HL-60/S4 treated with retinoic acid at 250 ng/mL for 4 days and 3 days (cell line): ENCODE measurements around the gene AIFM1.

Source experiments
- in situ Hi-C: fragments of 300-500 bp; cut with MboI; formaldehyde crosslinking; loops from 2 replicates; pipeline ENCODE4 v1.7.0; 2022; ENCODE audit warnings: low sequenced_read_pairs

Gene AIFM1

DNA sequence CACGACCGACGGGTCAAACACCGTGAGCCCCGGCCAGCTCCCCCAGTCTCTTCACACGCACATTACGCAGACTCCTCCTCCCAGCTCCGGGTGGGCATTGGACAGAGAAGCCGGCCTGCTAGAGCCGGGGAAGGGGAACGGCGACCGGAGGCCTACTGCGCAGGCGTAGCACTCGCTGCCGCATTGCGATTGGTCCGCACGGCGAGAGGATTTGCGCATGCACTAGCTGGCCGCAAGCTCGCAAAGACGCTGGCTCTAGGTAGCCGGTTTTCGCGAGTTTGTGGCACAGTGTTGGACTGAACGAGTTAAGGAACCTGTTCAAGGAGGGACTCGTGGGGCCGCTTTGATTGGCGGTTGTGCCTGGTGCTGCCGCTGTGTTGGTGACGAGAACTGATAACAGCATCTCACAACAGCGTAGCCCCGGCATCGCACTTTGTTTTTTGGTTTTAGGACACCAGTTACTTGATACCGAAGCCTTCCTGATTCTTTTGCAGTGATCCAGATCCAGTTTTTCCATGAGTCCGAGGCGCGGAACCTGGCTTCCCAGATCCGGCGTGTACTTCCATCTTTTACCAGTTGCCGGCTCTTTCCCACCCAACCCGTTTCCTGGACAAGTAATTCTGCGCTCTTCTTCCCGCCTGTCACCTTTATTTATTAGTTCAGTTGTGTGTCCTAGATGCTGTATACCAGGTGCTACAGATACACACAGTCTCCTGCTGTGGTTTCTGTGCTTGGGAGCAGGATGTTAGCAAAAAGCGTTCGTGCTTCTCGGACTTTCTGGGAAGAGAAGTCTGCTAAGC lies at the start of gene AIFM1:
AIFM1 (minus strand) TSS at position 139 of the 800 bp plus-strand sequence. CDS start 185 bp downstream, outside the sequence.
- in situ Hi-C loops, result no loop called here

DNA sequence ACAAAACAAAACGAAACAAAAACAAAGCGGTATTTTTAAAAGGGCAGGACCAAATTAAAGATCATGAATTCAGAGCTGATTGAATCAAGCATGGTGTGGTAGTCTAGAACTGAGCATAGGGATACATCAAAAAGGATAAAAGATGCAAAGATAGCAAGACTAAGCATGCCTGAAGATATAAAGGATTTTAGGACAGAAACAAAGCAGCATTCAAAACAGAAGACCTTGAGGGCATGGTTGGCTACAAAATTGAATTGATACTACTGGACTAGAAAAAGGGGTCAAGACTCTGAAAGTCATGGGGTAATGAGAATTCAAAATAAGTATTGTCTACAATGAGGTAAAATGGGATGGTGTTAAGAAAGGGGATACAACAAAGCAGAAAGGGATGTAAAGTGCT lies 47.7 kb upstream of the AIFM1 start:
- in situ Hi-C loops, result no loop called here

DNA sequence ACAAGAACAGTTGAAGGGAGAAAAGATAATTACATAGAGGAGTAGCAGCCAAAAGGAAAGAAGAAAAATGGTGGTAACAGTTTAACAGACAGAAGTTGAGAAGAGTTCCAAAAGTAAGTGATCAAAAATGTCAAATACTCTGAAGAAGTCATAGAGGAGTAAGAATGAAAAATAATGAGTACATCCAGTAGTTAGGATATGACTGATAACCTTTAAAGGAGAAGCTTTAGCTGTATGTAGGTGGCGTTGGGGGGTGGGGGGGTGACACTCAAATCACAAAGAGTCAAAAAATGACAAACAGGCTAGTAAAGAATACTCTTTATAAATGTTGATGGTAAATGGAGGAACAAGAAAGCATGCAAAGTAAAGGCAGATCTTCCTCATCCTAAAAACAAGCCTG lies 46.7 kb upstream of the AIFM1 start:
- in situ Hi-C loops, result no loop called here

DNA sequence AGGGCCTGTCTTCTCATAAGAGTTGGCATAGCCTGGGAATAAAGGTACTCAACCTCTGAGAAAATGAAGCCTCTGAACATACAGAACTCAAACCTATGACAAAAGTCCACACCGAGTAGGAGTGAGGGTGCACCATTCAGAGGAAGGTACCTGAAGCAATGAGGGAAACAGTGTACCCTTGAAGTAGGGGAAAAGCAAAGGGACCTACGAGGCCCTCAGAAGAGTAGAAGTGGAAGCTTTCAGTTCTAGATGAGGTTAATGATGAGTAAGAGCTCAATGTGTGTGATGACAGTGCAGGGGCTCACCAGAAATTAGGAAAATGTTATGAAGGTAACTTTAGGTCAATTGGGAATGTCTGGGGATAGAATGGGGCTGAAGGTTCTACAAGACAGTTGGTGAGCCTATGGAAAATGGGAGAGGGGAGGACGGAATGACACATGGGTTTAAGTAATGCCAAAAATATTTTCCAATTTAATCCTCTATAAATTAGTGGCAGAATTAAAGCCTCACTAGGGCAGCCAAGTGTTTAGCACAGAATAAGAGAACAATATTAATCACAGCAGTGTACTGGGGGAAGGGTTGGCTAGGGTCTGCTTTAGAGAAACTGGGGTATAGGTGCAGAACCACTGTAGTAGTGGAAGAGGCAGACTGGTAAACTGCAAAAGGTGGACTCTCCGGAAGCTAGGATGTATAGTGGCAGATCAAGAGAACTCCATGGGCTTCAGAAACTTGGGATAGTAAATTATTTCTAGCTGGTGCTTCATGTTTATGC lies 46.0 kb upstream of the AIFM1 start:
- in situ Hi-C loops, result no loop called here

DNA sequence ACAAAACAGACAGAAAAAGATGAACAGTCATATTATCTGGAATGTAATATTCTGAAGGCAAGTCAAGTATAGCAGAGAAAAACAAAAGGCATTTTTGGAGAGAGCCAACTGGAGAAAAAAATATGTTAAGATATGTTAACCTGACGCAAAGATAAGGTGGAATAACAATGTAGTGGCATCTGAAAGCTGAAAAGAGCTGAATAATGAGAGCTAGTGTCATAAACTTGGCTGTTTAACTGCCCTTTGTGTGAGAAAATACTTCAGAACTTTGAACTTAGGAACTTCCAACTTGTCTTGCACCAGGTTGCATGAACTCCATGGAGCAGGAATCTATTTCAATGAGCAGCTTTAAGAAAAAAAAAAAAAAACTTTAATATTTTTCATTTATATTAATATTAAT lies 39.0 kb upstream of the AIFM1 start:
- in situ Hi-C loops, result no loop called here

DNA sequence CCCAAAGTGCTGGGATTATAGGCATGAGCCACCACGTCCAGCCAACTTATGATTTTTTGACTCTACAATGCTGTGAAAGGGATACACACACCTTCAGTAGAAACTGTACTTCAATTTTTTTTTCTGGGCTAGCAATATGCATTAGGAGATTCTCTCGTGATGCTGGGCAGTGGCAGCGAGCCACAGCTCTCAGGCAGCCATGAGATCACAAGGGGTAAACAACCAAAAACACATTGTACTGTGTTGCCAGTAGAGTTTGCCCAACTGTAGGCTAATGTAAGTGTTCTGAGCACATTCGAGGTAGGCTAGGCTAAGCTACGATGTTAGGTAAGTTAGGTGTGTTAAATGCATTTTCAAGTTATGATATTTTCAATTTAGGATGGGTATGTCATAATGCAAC lies 31.8 kb upstream of the AIFM1 start:
- in situ Hi-C loops, result loop anchor here (25.0 kb wide), 1 partner anchor 585 kb away; no protein-coding TSS in a partner anchor

DNA sequence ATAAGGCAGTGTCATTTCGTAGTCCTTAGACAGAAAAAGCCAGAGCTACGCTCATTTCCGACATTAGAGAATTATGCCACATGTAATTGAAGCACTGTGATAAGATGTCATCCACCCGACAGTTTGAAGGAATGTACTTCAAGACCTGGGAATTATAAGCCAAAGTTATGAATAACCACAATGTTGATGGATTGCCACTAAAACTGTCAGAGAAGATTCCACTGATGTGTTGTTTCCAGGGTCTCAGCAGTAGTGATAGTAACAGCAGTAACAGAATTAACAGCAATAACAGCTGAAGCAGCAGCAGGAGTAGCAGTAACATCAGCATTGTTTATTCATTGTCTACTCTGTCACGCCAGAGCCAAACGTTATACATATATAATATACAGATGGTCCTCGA lies 30.8 kb upstream of the AIFM1 start:
- in situ Hi-C loops, result loop anchor here (25.0 kb wide), 1 partner anchor 584 kb away; no protein-coding TSS in a partner anchor

DNA sequence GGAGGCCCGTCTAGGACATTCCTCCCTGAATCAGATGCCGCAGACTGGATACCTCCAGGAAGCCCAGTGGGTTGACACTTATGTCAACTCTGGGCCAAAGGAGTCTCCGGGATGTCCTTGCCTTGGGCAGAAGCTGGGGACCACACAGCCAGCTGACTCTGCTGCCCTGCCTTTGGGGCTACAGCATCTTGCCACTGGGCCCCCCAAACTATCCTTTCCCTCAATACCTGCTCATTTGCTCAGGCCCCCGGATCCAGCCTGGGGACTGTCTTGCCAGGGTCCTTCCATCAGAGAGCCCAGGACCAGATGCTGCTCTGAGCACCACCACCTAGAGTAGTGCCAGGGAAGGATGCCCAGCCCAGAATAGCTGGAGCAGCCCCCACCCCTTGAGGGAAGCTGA lies 25.2 kb upstream of the AIFM1 start:
- in situ Hi-C loops, result loop anchor here (25.0 kb wide), 1 partner anchor 578 kb away; no protein-coding TSS in a partner anchor

DNA sequence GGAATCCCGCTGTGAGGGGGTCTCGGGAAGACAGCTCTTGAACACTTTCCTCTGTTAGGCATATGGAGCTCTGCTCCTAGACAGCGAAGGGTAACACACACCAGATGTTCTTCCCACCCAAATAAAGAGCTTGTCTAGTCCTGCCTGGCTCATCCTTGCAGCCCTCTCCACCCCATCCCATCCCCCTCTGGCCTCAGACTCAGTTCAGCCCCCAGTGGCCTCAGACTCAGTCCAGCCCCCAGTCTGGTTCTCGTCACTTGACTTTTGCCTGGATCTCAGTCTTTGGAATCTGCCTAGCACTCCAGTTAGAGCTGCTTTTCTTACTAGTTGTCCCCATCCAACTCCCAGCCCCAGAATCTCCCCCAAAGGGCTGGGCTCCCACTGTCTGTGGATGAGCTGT lies 21.0 kb upstream of the AIFM1 start:
- in situ Hi-C loops, result loop anchor here (25.0 kb wide), 1 partner anchor 574 kb away; no protein-coding TSS in a partner anchor

DNA sequence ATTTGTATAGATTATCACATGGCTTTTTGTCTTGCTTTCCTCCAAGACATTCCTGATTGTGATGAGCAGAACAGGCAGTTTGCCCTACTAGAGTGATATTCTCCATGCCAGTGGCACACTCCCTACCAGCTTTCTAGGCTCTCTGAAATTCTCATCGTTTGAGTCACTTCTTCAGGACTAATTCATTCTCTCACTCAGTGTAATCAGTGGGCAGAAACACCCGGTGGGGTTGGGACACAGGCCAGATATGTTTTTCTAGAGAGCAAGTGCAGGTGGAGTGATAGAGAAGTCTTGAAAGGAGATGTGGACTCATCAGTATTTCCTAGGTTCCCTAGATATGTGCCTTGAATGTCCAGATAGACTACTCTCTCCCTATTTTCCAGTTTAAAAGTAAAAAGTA lies 19.2 kb upstream of the AIFM1 start:
- in situ Hi-C loops, result loop anchor here (25.0 kb wide), 1 partner anchor 573 kb away; no protein-coding TSS in a partner anchor

DNA sequence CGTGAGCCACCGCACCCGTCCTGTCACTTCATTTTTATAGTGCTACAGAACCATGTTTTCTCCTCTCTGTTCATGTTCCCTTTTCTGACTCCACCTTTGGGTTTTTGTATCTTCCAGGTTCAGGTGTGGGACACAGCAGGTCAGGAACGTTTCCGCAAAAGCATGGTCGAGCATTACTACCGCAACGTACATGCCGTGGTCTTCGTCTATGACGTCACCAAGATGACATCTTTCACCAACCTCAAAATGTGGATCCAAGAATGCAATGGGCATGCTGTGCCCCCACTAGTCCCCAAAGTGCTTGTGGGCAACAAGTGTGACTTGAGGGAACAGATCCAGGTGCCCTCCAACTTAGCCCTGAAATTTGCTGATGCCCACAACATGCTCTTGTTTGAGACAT lies 18.5 kb upstream of the AIFM1 start:
- in situ Hi-C loops, result loop anchor here (25.0 kb wide), 1 partner anchor 572 kb away; no protein-coding TSS in a partner anchor

DNA sequence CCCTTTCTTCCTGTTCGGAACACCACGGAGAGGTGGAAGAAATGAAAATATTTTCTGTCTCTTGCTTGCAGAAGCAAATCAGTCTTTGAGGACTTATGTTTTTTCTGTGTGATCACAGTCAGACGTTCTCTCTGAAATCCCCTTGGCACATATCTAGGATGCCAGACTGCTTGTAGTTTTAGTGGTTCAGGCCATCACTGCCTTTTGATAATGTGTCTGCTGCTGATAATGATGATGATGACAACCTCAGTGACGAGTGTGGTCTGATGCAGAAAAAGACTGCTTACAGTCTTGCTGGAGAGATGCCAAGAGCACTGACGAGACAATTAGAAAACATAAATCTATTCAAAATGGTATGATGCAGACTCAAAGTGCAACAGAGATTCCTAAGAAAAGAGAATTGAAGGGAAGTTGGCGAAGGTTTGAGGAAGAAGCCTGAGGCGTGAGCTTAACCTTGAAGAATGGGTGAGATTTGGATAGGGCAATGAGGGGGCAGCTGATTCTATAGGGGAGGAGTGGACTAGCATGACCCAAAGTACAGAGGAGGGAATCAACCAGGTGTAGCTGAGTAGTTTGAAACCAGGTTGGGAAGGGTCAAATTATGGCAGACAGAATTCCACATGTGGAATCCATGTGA lies 14.1 kb upstream of the AIFM1 start:
- in situ Hi-C loops, result loop anchor here (25.0 kb wide), 1 partner anchor 567 kb away; no protein-coding TSS in a partner anchor

DNA sequence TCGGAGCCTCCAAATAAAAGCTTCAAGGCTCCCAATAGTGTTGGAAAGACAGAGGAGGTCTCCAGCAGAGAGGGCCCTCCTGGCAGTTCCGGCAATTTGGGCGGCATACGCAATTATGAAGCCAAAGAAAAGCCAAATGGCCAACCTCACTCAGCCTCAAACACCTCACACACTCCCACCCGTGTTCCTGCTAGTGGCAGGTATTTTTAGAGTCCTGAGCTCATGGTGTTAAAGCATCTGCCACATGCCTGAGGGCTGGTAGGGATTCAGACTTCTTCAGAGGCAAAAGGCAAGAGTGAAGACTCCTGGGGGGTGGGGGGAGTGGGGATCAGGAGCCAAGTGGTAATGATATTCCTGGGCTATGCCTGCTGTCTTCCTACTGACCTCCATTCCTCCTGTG lies 13.5 kb upstream of the AIFM1 start:
- in situ Hi-C loops, result loop anchor here (25.0 kb wide), 1 partner anchor 567 kb away; no protein-coding TSS in a partner anchor

DNA sequence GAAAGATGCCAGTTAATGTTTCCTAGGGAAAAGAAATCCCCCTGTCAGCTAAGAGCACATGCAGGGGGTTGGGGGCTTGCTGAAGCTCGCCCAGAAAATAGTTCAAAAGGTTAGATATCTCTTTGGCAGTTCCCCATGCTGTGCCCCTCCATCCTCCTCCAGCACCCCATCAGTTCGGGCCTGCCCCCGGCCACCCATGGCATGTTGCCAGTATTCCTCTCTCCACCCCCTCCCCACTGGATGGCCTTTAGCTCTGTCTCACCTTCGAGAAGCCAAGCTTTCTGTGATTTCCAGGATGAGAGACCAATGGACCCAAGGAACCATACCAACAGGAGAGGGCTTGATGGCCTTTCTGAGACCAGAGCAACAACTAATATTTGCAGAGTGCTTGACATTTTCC lies 11.3 kb upstream of the AIFM1 start:
- in situ Hi-C loops, result loop anchor here (25.0 kb wide), 1 partner anchor 565 kb away; no protein-coding TSS in a partner anchor

DNA sequence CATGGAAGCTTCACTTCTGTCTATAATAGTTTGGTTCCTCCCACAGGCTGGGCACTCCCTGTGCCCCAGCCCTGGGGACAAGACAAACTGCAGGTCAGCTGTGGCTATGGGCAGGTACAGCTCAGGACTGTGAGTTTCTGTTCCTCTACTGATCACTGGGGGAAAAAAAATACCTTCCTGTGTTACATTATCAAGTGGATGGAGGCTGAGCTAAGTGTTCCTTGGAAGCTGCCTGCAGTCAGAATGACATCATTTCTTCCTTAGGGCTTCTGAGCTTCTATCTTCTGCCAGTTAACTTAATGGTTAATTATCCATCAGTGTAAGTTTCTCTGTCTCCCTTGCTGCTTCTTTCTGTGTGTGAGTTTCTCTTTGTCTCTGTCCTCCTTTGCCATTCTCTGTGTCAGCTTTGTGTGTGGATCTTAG lies 10.7 kb upstream of the AIFM1 start:
- in situ Hi-C loops, result loop anchor here (25.0 kb wide), 1 partner anchor 564 kb away; no protein-coding TSS in a partner anchor

DNA sequence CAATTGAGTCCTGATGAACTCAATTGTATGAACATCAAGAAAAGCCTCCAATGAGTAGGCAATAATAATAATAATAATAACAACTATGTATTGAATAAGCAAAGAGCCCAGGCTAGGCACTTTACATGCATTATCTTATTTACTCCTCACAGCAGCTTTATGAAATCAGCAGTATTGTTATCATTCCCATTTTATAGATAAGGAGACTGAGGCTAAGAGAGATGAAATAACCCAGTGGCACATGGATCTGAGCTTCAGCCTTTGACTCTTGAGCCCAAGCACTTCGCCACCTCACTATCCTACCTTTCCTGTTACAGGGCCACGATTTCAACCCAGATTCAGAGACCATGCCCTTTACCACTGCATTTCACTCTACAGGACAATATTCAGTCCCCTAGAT lies 9.3 kb upstream of the AIFM1 start:
- in situ Hi-C loops, result loop anchor here (25.0 kb wide), 1 partner anchor 563 kb away; no protein-coding TSS in a partner anchor

DNA sequence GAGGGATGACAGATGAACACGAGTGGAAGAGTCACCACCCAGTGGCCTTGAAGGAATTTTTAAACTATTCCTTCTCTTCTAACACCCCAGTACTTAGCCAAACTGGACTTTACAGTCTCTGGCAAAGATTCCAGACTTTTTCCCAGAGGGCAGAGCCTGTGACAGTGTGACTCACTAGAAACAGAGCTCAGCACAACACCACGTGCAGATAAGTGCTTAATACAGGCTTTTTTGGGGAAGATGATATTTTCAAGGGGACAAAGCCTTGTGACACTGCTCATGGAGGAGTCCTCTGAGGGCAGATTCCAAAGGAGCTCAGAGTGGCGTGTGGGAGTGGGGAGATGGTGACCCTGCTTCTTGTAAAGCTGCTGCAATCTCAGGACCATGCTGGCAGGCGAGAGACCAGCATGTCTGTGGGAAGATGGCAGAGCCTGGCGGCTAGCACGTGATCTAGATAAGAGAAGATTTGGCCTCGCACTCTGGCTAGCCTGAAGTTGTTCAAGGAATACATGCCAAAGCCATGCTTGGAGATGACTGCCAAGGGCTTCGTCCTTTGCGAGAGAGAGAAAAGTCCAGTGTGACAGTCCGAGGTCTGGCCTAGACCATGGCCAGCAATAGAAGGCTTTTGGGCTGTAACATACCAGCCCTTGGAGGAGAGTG lies 8.5 kb upstream of the AIFM1 start:
- in situ Hi-C loops, result no loop called here

DNA sequence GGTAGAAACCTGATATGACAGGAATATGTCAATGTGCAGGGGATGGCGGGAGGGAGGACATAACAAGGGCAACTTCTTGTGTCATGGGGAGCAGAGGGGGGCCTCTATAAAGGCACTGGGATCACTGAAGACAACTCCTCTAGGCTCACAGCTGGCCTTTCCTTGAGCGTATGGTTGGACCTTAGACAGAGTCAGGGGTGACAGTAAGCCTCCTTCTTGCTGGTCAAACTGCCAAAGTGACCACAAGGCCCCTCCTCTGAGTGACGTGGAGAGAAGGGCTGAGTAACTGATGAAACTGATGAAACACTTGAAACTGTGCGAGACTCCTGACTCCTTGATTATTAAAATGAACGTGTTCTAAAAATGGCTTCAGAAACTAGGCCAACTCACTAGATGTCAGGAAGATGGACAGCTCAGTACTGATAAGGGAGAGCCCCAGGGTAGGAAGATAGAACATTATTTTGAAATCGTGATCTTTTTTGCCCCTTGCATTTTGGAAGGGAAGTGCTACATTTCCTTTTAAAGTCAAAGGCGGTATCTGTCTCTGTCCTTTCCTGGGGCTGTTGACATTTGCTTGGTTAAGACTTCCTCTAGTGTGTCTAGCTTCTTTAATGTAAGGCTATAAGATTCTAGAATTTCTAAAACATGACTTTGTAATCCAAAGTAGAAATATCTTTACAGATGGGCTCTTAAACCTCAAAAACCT lies 7.7 kb upstream of the AIFM1 start:
- in situ Hi-C loops, result no loop called here

DNA sequence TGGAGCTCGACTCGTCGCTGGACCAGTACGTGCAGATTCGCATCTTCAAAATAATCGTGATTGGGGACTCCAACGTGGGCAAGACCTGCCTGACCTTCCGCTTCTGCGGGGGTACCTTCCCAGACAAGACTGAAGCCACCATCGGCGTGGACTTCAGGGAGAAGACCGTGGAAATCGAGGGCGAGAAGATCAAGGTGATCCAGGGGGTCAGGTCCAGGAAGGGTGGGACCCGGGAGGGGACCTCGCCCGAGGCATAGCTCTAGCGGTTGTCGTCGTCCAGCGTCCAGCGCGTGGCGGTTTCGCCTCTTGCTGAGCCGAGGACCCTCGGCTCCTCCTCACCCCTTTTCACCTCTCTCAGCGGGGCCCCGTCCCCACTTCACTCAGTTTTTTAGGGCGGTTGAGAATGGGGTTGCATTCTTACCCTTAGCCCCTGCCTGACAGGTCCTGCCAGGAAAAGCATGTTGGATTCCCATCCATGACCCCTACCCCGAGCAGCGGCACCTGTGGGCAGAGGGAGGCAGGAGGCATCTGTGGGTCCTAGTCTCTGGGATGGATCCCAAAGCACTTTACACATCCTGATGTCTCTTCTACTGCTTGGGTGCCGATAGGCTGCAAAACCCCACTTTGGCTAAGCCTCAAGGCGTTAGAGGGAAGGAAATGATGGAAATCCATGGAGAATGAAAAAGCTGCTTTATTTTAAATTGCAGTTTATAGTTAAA lies 6.6 kb upstream of the AIFM1 start:
- in situ Hi-C loops, result no loop called here
